ENCODE measurements around the gene PCYT2.

- TF ChIP-seq CTCF (IDR thresholded peaks at IDR 0.05 in 2 of 3, conservative IDR thresholded peaks at IDR 0.05 in 1 of 3; ENCODE audit: insufficient read depth in 2 of 3, low read depth in 1 of 3, low read length in 3 of 3) (no peak), MYBL2 (IDR thresholded peaks at IDR 0.05; ENCODE audit: low read depth) (no peak), MYBL2 (CRISPR knock-in tag; IDR thresholded peaks at IDR 0.05; ENCODE audit: borderline replicate concordance) (no peak), NCOA4 (IDR thresholded peaks at IDR 0.05; ENCODE audit: partially characterized antibody) (no peak), ATF3 (IDR thresholded peaks at IDR 0.05) (no peak), ATF3 (CRISPR knock-in tag; conservative IDR thresholded peaks at IDR 0.05) (no peak), ZNF444 (CRISPR knock-in tag; IDR thresholded peaks at IDR 0.05) (no peak), SMARCA4 (IDR thresholded peaks at IDR 0.05) (no peak), CREB1 (IDR thresholded peaks at IDR 0.05) (no peak), CREB1 (CRISPR knock-in tag; IDR thresholded peaks at IDR 0.05) (no peak), CREM (IDR thresholded peaks at IDR 0.05; ENCODE audit: low read depth) (no peak), CEBPB (tag; IDR thresholded peaks at IDR 0.05) (no peak)
Measured at GRCh38 chr17:81927152-81927652, 16.0 kb upstream of the PCYT2 start.
